Measurements from ENCODE around the gene TMEM17.

Gene TMEM17

DNA sequence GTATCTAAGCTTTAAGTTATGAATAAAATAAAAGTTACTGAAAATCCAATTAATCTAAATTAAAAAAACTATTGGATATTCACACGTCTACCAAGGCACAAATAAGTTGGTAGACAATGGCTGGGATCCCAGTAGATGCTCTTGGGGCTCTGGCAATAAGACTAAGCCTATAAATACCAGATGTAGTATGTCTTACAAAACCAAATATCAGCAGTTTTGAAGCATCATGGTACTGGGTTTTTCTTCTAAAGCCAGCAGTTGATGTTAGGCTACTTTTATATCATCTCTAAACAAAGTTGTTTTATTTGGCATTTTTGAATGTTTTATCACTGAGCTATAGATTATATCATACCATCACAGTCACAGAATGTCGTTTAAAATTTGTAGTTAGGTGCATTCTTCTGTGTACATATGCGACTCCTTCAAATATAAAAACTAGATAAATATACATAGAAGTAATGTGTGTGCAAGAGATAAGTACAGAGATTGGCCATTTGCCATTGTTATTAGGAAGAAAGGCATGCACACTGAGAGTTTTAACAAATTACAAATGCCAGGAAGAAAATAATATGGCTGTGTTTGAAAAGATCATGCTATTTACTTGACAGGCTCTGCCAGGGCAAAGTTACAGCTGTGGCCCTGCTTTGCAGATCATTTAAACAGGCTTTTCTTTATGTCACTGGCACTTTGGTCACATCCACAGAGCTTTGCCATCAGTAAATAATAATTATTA lies 21.6 kb upstream of the TMEM17 start:
- TF ChIP-seq, protein P1, sequence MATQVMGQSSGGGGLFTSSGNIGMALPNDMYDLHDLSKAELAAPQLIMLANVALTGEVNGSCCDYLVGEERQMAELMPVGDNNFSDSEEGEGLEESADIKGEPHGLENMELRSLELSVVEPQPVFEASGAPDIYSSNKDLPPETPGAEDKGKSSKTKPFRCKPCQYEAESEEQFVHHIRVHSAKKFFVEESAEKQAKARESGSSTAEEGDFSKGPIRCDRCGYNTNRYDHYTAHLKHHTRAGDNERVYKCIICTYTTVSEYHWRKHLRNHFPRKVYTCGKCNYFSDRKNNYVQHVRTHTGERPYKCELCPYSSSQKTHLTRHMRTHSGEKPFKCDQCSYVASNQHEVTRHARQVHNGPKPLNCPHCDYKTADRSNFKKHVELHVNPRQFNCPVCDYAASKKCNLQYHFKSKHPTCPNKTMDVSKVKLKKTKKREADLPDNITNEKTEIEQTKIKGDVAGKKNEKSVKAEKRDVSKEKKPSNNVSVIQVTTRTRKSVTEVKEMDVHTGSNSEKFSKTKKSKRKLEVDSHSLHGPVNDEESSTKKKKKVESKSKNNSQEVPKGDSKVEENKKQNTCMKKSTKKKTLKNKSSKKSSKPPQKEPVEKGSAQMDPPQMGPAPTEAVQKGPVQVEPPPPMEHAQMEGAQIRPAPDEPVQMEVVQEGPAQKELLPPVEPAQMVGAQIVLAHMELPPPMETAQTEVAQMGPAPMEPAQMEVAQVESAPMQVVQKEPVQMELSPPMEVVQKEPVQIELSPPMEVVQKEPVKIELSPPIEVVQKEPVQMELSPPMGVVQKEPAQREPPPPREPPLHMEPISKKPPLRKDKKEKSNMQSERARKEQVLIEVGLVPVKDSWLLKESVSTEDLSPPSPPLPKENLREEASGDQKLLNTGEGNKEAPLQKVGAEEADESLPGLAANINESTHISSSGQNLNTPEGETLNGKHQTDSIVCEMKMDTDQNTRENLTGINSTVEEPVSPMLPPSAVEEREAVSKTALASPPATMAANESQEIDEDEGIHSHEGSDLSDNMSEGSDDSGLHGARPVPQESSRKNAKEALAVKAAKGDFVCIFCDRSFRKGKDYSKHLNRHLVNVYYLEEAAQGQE (IDR thresholded peaks at IDR 0.05; ENCODE audit: insufficient replicate concordance, low read depth): no peak
- no peak for TF ChIP-seq SPI1 (IDR thresholded peaks at IDR 0.05; ENCODE audit: borderline replicate concordance, low read depth)
- no peak for TF ChIP-seq GABPA (IDR thresholded peaks at IDR 0.05; ENCODE audit: low read depth)
- TF ChIP-seq, protein P2, sequence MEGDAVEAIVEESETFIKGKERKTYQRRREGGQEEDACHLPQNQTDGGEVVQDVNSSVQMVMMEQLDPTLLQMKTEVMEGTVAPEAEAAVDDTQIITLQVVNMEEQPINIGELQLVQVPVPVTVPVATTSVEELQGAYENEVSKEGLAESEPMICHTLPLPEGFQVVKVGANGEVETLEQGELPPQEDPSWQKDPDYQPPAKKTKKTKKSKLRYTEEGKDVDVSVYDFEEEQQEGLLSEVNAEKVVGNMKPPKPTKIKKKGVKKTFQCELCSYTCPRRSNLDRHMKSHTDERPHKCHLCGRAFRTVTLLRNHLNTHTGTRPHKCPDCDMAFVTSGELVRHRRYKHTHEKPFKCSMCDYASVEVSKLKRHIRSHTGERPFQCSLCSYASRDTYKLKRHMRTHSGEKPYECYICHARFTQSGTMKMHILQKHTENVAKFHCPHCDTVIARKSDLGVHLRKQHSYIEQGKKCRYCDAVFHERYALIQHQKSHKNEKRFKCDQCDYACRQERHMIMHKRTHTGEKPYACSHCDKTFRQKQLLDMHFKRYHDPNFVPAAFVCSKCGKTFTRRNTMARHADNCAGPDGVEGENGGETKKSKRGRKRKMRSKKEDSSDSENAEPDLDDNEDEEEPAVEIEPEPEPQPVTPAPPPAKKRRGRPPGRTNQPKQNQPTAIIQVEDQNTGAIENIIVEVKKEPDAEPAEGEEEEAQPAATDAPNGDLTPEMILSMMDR (IDR thresholded peaks at IDR 0.05; ENCODE audit: insufficient read depth, low read length): no peak
- no peak for TF ChIP-seq POLR2AphosphoS5 (IDR thresholded peaks at IDR 0.05; ENCODE audit: low read depth)

DNA sequence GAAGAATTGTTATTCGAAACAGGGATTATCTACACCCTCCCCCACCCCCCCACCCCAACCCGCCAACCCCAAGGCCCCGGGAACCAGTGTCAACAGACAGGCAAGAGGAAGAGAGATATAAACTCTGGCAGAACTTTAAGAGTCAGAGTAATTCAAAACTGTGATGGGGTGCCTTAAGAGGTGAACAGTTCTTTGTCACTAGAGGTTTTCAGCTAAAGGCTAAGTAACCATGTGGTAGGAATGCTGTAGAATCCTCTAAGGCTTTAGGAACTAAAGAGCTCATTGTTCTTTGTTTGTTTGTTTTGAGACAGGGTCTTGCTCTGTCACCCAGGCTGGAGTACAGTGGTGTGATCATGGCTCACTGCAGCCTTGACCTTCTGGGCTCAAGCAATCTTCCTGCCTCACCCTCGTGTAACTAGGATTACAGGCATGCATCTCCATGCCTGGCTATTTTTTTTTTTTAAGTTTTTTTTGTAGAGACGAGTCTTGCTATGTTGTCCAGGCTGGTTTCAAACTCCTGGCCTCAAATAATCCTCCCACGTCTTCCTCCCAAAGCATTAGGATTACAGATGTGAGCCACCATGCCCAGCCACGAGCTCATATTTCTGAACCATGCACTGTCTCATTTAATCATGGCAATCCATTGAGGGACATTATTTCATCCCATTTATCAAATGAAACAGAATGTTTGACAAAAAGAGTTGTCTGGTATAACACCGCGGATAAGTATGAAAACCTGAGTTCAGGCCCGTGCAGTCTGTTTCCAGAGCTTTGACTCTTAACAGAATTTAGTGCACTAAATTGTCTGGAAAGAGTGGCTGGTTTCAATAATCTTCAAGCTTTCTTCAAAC lies 20.8 kb upstream of the TMEM17 start:
- Histone ChIP-seq H3K27ac (replicated peaks) (no peak overlapping the region), H3K27me3 (ENCODE audit: insufficient read depth, poor library complexity, severe bottlenecking) (no peaks in the 10 kb centered on the region), H3K4me3 (replicated peaks; ENCODE audit: insufficient read depth, low read length) (no peak overlapping the region)
- no peak for DNase-seq (ENCODE audit: low read depth in 1 of 2, low spot score in 1 of 2)
- TF ChIP-seq GABPA (IDR thresholded peaks at IDR 0.05; ENCODE audit: low read depth) (no peak), POLR2AphosphoS5 (IDR thresholded peaks at IDR 0.05; ENCODE audit: low read depth) (no peak), SPI1 (IDR thresholded peaks at IDR 0.05; ENCODE audit: borderline replicate concordance, low read depth) (no peak)
- TF ChIP-seq, protein P2 (IDR thresholded peaks at IDR 0.05; ENCODE audit: insufficient read depth, low read length): no peak
- TF ChIP-seq, protein P1 (IDR thresholded peaks at IDR 0.05; ENCODE audit: insufficient replicate concordance, low read depth): no peak

More for the DNA sequence above, 21.6 kb upstream of the TMEM17 start:
- H3K27ac ChIP-seq (replicated peaks): no peak overlapping the region
- H3K4me3 ChIP-seq (replicated peaks; ENCODE audit: insufficient read depth, low read length): no peak overlapping the region
- no peak for DNase-seq (ENCODE audit: low read depth in 1 of 2, low spot score in 1 of 2)
- no peaks in the 10 kb centered on the region for H3K27me3 ChIP-seq (ENCODE audit: insufficient read depth, poor library complexity, severe bottlenecking)

DNA sequence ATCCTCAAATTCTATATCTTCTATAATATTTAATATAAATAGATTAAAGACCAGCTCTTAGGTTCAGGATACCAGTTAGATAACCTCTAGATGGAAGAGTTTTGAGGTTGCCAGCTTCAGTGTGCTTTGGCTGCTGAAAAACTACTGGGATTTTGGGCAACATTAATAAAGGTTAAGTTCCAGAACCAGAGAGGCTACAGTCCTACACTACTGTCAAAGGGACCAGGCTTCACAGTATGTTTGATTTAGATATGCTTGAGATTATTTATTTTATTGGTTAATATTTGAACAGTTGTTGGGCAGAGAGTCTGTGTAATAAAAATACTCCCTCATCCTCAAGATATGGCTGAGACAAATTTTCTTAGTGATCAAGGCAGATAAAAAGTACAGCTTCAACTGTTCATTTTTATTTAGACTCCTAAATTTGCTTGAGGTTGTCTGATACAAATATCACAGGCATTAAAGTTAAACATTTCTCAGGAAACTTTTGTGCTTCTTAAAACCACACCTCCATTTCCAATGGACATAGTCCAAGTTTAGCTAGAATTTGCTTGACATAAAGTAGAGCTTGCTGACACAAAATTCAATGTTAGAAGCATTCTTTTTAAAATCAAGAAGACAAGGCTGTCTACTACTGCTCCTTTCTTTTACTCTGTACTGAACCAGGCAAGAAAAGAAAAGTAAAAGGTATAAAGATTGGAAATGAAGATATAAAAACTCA lies 19.7 kb upstream of the TMEM17 start:
- DNase-seq (ENCODE audit: low read depth in 1 of 2, low spot score in 1 of 2): no peak
- Histone ChIP-seq H3K4me3 (replicated peaks; ENCODE audit: insufficient read depth, low read length) (no peak overlapping the region), H3K27me3 (ENCODE audit: insufficient read depth, poor library complexity, severe bottlenecking) (no peaks in the 10 kb centered on the region), H3K27ac (replicated peaks) (no peak overlapping the region)
- TF ChIP-seq, protein P2 (IDR thresholded peaks at IDR 0.05; ENCODE audit: insufficient read depth, low read length): no peak

All from HL-60 (cell line).